NT2/D1 (cell line): ENCODE data around the gene ABR.

ENCODE experiments used
- SUZ12 ChIP-seq: IDR thresholded peaks from 2 replicates; pipeline ENCODE4 v1.6.1; 2011; ENCODE audit not compliant: insufficient read length, insufficient read depth; ENCODE audit errors: extremely low read depth
- YY1 ChIP-seq: IDR thresholded peaks from 2 replicates; pipeline ENCODE4 v1.6.1; 2011; ENCODE audit not compliant: insufficient read length, insufficient read depth
- ZNF274 ChIP-seq: IDR thresholded peaks from 2 replicates; pipeline ENCODE4 v1.6.1; 2011; ENCODE audit warnings: mild to moderate bottlenecking, low read depth, low read length

DNA sequence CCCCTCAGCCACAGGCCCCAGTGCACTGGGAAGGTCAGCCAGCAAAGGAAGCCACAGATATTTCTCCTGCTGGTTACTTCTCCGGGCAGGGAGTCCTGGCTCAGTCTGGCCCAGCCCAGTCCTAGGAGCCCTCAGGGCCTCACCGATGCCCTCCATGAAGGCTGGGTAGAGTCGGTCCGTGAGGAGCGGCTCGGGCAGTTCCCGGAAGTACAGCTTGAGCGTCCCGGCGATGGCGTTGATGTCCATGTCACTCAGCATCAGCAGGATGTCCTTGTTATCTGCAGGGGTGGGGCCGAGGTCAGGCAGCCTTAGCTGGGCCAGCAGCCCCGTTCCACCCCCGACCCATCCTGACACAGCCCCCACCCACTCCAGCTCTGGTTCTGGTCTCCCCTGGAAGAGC, 169.2 kb downstream of the ABR start:
- TF ChIP-seq ZNF274 (no peak), YY1 (no peak), SUZ12 (no peak)
